Activated T-cell treated with anti-CD3 and anti-CD28 coated beads for 1 hour (primary cell): ENCODE results near the gene TMEM39B.
"Not testable (repeated sequence)": the region's sequence is repeated elsewhere in the genome, so short reads cannot be mapped to it uniquely, and the experiment has no call there.

Source experiments
- DNase-seq: peaks from one replicate; pipeline ENCODE4 v3.0.0-alpha.2; 2020; ENCODE audit warnings: low read depth

TMEM39B gene

DNA sequence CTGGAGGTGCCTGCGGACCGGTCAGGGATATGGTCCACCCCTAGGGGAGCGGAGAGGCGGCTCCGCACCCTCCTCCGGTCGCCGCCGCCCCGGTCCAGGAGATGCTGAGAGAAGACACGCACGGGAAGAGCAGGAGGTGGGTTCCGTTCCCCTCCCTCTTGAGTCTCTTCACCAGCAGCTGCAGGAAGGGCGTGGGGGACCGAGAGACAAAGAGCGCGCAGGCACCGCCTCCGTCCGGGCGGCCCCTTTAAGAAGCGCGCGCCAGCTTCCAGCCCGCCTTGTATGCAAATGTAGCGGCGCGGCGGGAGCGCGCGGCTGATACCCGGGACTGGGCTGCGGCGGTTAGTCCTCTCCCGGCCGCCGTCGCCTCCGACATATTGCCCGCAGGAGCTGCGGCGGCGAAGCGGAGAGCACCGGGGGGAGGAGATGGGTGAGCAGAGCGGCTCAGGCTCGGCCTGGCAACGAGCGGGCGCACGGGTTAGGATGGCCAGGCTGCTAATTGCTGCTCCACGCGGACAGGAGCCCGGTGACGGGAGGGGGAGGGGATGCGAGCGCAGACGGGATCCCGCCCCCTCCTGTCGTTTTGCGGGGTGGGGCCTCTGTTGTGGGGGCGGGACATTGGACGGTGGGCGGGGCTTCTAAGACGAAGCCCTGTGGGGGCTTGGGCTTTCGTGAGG, at the start of gene TMEM39B:
TMEM39B (plus strand) TSS at position 318 of the 677 bp plus-strand sequence; CDS start at position 427, 109 bp downstream.
- DNase-seq, result peak; percentile 86

DNA sequence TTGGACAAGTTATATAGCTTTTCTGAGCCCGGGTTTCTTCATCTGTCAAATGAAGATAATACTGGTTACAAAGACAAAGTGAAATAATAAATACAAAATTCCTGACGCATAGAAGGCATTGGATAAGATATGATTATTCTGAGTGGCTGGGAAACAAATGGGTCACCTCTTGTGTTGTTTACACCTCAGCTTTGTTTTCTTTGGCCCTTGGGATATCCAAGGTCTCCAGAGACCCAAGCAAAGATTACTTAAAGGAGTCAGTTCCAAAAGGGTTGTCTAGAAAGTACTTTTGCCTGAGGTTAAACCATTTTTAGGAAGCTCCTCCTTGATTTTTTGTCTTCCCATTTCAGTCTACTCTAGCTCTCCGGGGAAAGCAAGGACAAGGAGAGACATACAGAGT, 49.4 kb upstream of the TMEM39B start:
- DNase-seq, result no peak

DNA sequence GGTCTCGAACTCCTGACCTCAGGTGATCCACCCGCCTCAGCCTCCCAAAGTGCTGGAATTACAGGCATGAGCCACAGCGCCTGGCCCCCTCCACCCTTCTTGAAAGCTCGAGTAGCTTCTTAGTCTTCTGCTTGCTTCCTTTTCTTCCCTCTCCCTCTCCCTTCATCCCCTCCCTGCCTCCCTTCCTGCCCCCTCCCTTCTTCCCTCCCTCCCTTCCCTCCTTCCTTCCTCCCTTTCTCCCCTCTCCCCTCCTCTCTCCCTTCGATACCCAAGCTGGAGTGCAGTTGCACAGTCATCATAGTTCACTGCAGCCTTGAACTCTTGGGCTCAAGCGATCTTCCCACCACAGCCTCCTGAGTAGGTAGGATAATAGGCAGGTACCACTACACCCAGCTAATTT, 47.2 kb upstream of the TMEM39B start:
- no peak for DNase-seq

DNA sequence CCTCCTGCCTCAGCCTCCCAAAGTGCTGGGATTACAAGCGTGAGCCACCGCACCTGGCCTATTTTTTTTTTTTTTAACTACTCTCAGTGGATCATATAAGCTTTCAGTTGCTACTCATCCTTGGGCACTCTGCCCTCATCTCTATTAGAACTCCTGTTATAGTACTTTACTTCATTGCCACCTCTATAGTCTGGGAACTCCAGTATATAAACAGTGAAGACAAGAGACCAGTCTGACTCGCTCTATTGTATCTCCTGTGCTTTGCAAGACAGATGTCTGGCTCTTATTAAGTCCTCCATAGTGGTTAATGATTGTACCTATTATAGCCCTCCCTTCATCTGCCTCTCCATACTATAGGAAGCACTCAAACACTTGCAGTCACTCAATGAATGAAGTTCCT, 44.0 kb upstream of the TMEM39B start:
- no peak for DNase-seq

DNA sequence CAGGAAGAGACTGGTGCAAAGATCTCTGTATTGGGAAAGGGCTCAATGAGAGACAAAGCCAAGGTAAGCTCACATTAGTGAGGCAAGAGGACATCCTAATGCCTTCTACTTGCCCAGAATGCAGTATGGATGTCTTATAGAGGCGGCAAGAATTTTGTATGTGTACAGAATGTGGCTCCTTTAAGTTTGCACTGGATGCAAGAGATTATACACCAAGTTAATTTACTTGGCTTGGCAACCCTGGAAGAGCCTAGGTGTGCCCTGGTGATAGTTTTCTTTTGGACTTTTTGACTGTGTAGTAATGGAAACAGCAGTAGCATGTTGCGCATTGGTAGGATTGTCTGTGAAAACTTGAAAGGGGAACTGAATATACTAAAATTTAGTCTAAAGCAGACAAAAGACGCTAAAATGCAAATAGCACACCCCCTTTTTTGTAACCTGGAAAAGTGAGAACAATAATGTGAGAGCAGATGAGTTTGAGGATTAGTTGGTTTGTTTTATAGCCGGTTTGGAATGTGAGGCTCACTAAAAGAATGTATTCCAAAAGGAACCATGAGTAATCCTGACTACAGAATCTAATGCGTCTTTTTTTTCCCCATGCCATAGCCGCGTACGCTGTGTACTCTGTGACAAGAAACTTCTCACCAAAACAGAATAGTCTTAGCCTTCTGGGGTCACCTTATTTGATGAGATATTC, 41.0 kb upstream of the TMEM39B start:
- no peak for DNase-seq

DNA sequence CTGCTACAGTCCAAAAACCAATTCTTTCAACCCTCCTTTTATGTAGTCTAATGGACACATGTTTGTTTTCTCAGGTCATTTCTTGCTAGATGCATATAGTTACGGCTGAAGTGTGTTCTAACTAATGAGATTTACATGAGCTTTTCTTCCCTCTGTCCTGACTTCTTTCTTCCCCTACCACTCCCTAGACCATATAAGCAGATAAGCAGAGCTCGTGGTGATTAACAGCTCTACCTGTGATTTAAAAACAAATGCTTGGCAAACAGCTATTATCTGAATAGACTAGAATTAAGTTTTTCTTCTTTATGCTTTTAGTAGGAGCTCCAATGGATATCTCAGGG, 40.5 kb upstream of the TMEM39B start:
- no peak for DNase-seq

GRCh38 chr1:32035119-32035518, 37.6 kb upstream of the TMEM39B start:
- no peak for DNase-seq

GRCh38 chr1:32040711-32041110, 32.0 kb upstream of the TMEM39B start:
- DNase-seq, result no peak

DNA sequence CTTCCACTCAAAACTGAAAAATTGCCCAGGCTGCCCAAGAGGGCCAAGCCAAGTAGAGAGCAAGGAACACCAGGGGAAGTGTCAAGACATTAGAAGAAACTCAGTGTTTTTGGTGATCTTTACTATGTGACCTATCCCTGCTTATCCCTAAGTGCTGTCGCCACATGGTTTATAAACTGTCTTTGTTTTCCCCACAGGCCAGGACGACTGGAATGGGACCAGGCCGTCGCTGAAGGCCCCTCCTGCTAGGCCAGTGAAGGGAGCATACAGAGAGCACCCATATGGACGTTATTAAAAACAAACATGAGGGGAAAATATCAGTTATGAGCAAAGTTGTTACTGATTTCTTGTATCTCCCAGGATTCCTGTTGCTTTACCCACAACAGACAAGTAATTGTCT, 30.4 kb upstream of the TMEM39B start:
- DNase-seq, result no peak

GRCh38 chr1:32044234-32044633, 28.5 kb upstream of the TMEM39B start:
- DNase-seq, result no peak

- DNase-seq, result no peak
Measured at GRCh38 chr1:32045772-32046171, 27.0 kb upstream of the TMEM39B start.

- no peak for DNase-seq
Measured at GRCh38 chr1:32047701-32048100, 25.0 kb upstream of the TMEM39B start.

GRCh38 chr1:32048440-32048839, 24.3 kb upstream of the TMEM39B start:
- DNase-seq, result no peak

- no peak for DNase-seq
Measured at GRCh38 chr1:32051706-32052105, 21.0 kb upstream of the TMEM39B start.

DNA sequence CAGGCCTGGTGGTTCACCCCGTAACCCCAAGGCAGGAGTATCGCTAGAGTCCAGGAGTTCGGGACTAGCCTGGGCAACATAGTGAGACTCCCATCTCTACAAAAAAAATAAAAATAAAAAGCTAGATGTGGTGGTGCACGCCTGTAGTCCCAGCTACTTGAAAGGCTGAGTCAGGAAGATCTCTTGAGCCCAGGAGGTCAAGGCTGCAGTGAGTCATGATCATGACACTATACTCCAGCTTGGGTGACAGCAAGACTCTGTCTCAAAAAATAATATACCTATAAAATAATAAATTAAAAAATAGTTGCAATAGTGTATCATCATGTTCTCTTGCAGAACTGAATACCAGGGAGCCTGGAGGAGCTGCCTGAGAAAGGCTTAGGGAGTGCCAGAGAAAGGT, 19.9 kb upstream of the TMEM39B start:
- DNase-seq, result no peak

GRCh38 chr1:32055416-32055815, 17.3 kb upstream of the TMEM39B start:
- DNase-seq, result no peak

GRCh38 chr1:32056598-32056997, 16.1 kb upstream of the TMEM39B start:
- DNase-seq, result no peak

GRCh38 chr1:32060914-32061313, 11.8 kb upstream of the TMEM39B start:
- no peak for DNase-seq

- no peak for DNase-seq
Measured at GRCh38 chr1:32062867-32063230, 9.9 kb upstream of the TMEM39B start.

- DNase-seq, result no peak
Measured at GRCh38 chr1:32063261-32063681, 9.5 kb upstream of the TMEM39B start.

DNA sequence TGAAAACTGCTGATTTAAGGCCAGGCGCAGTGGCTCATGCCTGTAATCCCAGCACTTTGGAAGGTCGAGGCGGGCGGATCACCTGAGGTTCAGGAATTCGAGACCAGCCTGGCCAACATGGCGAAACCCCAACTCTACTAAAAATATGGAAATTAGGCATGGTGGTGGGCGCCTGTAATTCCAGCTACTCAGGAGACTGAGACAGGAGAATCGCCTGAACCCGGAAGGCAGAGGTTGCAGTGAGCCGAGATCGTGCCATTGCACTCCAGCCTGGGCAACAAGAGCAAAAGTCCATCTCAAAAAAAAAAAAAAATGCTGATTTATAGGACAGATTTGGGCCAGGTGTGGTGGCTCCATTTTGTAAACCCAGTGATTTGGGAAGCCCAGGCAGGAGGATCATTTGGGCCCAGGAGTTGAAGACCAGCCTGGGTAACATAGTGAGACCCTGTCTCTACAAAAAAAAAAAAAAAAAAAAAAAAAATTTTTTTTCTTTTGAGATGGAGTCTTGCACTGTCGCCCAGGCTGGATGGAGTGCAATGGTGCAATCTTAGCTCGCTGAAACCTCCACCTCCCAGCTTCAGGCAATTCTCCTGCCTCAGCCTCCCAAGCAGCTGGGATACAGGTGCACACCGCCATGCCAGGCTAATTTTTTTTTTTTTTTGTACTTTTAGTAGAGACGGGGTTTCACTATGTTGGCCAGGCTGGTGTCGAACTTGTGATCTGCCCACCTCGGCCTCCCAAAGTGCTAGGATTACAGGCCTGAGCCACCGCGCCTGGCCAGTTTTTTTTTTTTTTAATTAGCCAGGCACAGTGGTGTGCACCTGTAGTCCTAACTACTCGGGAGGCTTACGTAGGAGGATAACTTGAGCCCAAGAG, 6.9 kb upstream of the TMEM39B start:
- DNase-seq, result not testable (repeated sequence)

DNA sequence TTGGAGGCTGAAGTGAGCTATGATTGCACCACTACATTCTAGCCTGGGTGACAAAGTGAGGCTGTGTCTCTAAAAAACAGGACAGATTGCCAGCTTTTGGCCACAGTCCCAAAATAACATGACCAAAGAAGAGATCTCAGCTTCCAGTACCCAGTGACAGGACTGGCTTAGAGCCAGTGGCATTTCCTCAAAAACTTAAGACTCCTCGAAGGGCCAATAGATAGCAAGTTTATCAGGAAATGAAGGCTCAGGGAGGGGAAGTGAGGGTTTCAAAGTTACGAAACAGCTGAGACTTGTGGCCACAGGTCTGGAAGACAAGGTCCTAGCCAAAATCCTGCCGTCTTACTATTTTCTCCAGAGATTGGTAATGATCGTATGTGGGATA, 6.3 kb upstream of the TMEM39B start:
- DNase-seq, result no peak

GRCh38 chr1:32068957-32069588, 3.7 kb upstream of the TMEM39B start:
- DNase-seq, result no peak
